ENCODE data around the gene FAM168A.

The FAM168A gene

DNA sequence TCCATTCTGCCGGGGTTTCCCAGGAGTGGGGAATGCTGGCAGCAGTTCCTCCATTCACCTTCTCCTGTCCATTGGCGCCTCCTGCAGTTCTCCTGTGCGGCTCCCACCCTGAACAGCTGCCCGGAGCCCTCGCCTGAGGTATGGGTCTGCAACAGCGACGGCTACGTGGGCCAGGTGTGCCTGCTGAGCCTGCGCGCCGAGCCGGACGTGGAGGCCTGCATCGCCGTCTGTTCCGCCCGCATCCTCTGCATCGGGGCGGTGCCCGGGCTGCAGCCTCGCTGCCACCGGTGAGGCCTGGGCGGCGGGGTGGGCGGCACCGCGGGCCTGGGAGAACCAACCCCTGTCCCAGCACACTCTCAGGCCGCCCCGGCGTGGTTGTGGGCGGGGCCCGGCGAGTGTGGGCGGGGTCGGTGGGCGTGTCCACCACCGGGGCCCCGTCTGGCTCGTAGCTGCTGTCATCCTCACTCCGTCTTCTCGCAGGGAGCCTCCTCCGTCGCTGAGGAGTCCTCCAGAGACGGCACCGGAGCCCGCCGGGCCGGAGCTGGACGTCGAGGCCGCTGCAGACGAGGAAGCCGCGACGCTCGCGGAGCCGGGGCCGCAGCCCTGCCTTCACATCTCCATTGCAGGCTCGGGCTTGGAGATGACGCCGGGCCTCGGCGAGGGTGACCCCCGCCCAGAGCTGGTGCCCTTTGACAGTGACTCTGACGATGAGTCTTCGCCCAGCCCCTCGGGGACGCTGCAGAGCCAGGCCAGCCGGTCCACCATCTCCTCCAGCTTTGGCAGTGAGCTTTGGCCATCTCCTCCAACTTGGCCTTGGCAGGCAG is 235.7 kb downstream of the FAM168A start:
- no peak for DNase-seq

GRCh38 chr11:73360743-73361369 is 237.1 kb downstream of the FAM168A start:
- no peak for DNase-seq

DNA sequence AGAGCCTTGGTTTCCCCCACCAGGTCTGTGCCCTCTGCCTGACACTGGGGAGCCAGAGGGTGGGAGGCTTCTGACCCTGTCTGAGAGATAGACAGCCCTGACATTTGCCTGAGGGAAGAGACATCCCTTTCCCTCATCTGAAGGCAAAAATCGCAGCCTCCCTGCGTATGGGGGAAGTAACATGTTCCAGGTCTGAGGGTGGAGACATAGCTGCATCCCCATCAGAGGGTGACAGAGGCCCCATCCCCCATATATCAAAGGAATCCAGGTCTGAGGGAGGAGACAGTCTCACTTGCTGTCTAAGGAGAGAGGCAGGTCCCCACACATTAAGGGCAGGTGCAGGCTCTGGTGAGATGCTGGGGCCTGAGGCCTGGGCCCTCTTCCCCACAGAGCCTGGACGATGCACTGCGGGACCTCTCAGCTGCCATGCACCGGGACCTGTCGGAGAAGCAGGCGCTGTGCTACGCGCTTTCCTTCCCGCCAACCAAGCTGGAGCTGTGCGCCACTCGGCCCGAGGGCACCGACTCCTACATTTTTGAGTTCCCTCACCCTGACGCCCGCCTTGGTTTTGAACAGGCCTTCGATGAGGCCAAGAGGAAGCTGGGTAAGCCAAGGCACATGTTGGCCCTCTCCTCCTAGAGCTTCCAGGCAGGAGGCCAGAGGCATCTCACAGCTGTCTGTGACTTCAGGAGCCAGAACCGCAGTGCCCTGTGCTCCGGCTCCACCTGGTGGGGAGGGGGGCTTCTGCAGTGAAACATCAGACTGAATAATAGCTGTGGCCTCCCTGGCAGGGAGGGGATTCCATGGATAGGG is 237.8 kb downstream of the FAM168A start:
- DNase-seq, result peak; percentile 63

DNA sequence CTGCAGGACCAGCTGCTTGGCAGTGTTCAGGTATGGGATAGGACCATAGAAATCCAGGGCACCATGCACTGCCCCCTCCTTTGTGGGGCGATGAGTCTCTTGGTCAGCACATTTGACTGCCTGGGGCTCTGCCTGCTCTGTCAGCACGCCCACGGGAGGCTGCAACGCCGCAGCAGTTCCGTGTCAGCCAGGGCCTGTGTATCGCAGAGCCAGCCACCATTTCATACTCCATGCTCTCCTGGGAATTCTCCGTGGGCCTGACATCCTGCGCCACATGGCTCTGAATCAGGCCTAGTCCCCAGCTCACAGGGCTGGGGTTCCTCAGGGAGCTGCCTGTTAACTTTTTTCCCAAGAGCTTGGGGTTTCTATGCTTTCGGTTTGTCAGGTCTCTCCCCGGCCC is 238.6 kb downstream of the FAM168A start:
- no peak for DNase-seq

DNA sequence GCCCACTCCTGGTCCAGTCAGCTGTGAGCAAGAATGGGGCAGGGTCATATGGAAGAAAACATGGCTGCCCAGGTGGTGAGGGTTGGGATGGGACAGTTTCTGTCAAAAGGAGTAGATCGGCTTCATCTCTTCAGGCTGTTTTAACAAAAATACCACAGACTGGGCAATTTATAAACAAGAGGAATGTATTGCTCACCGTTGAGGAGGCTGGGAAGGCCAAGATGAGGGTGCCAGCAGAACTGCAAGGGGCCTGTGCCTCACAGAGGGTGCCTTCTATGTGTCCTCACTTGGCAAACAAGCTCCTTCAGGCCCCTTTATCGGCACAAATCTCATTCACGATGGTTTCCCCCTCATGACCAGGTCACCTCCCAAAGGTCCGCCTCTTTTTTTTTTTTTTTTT is 239.8 kb downstream of the FAM168A start:
- no peak for DNase-seq

DNA sequence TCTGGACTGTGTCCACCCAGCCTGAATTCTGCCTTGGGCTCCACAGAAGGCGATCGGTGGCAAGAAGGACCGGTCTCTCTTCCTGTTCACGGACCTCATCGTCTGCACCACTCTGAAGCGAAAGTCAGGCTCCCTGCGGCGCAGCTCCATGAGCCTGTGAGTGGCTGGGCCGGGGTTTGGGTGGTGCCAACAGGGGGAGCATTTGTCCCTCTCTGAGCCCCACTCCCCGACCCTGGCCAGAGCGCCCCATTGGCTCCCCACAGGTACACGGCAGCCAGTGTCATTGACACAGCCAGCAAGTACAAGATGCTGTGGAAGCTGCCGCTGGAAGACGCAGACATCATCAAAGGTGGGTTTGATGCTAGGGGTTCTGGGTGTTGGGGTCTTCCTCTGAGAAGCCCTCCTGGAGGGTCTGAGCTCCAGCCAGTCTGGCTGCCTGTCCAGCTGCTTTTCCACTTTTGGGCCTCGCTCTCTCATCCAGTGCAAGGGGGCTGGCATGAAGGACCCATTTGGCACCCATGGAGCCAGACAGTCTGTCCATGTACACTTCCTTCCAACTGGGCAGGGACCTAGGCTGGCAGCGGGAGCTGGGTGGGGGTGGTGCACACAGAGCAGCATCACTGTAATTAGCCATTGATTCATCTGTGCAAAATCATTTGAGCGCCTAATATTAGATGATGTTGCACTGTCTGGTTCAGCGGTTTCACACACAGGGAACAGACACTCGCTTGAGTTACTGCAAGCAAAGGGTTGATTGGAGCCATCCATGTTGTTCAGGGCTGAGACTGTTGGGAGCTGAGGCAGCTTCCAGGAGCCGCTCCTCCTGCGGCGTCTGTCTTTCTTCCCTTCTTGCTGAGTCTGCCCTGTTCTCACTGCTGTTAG is 240.7 kb downstream of the FAM168A start:
- DNase-seq, result no peak

GRCh38 chr11:73355109-73355508 is 242.8 kb downstream of the FAM168A start:
- DNase-seq, result no peak

- no peak for DNase-seq
Observed at GRCh38 chr11:73353422-73353821, 244.5 kb downstream of the FAM168A start.

GRCh38 chr11:73350908-73351636 is 246.8 kb downstream of the FAM168A start:
- peak; percentile 74 for DNase-seq
